Measurements from ENCODE around the gene SPATA3. TPM values are rescaled to one million over a fixed set of nuclear protein-coding genes. Genes with fewer than 3 reads are reported as not detected.

The SPATA3 gene
- total RNA-seq, 2 donors from 2014 or later = not detected

DNA sequence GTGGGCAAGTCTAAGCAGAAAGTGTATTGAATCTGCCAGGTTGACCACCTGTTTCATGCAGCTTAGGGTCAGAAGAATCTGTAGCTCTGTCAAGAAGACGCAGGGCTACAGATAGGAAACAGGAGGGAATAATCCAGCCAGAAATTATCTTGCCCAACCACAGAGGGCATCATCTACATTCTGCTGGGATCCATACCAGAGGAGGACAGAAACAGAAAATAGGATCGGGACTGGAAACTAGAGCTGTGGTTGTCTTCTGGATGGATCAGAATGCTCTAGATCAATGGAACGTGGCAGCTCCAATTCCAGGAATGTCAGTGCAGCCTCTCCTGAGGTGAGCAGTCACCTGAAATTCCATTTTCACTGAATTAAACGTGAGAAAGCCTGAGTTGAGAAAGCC is 3.6 kb downstream of the SPATA3 start:
- H3K36me3 ChIP-seq (replicated peaks in 1 of 2; ENCODE audit: insufficient read depth in 1 of 2, low read depth in 2 of 2) = no peaks in the 10 kb centered on the region
- DNase-seq (no peak), ATAC-seq (no peak)
- TF ChIP-seq, protein P1, sequence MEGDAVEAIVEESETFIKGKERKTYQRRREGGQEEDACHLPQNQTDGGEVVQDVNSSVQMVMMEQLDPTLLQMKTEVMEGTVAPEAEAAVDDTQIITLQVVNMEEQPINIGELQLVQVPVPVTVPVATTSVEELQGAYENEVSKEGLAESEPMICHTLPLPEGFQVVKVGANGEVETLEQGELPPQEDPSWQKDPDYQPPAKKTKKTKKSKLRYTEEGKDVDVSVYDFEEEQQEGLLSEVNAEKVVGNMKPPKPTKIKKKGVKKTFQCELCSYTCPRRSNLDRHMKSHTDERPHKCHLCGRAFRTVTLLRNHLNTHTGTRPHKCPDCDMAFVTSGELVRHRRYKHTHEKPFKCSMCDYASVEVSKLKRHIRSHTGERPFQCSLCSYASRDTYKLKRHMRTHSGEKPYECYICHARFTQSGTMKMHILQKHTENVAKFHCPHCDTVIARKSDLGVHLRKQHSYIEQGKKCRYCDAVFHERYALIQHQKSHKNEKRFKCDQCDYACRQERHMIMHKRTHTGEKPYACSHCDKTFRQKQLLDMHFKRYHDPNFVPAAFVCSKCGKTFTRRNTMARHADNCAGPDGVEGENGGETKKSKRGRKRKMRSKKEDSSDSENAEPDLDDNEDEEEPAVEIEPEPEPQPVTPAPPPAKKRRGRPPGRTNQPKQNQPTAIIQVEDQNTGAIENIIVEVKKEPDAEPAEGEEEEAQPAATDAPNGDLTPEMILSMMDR (IDR thresholded peaks at IDR 0.05) = no peak
- TF ChIP-seq POLR2A (IDR thresholded peaks at IDR 0.05) = no peak
- no peak overlapping the region for H3K4me3 ChIP-seq
- H3K4me1 ChIP-seq = no peaks in the 10 kb centered on the region
- no peaks in the 10 kb centered on the region for H3K9me3 ChIP-seq
- intact Hi-C loops (cut with DNase I) = no loop called here
- H3K27ac ChIP-seq = no peak overlapping the region
- 41% methylated on average over 4 of the region's 4 CpGs for WGBS, 2 donors
- H3K27me3 ChIP-seq = no peaks in the 10 kb centered on the region

DNA sequence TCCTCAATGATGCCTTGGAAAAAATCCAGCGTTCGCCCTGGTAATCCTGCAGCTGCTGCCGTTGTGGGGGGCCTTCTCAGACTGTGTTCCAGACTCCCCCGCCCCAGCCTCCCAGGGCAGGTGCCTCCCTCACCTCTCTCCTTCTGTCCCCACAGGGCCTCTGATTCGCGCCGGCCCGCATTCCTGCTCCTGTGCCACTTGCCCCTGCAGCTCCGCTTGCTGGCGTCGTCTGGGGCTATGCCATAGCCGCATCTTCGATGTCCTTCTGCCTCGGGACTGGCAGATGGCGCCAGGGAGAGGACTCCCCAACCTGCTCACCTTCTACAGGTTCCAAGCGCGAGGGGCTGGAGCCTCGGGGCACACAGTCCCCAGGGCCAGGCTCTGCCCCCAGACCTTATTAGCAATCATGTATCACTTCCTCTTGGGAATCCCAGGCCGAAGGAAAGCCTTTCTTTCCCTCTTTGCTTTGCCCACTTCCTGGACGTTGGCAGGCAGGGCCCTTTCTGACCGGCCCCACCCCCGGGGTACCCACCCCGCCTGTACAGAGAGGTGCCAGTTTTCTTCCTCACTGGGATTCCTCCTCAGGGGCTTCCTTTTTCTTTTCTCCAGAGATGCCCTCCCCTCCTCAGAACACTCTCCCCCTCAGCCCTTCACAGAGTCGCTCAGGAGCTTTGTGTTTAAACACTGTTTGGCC is 4.4 kb downstream of the SPATA3 start:
- DNase-seq (peak; percentile 33 to 62 (median 46)), ATAC-seq (peak; percentile 81)
- WGBS, 2 donors = 23 to 27% methylated on average over 21 to 24 of the region's 24 CpGs
- H3K4me3 ChIP-seq = no peak overlapping the region
- H3K27ac ChIP-seq = no peak overlapping the region
- H3K4me1 ChIP-seq = no peaks in the 10 kb centered on the region
- TF ChIP-seq, protein P1 (IDR thresholded peaks at IDR 0.05) = peak in 5 of 7 experiments; percentile 8 to 44 (median 38)
- no peak for TF ChIP-seq POLR2A (IDR thresholded peaks at IDR 0.05)
- H3K9me3 ChIP-seq = no peaks in the 10 kb centered on the region
- H3K36me3 ChIP-seq (replicated peaks in 1 of 2; ENCODE audit: insufficient read depth in 1 of 2, low read depth in 2 of 2) = no peaks in the 10 kb centered on the region
- intact Hi-C loops (cut with DNase I) = no loop called here
- no peaks in the 10 kb centered on the region for H3K27me3 ChIP-seq

DNA sequence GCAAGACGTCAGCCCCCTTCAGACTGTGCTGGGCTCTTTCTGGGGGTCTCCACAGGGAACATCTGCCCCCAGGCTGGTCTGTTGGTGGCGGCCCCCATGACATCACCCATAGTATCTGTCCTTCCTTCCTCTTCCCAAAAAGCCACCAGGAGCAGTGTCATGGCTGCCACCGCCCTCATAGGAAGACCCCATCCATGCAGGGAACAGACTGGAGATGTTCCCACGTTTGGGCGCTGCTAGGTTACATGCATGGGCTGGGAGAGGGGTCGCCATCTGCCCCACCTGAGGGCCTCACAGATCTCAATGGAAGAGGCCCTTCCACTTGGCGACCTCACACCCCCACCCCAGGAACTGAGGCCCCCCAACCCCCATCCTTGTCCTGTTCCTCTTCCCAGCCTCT is 5.1 kb downstream of the SPATA3 start:
- Histone ChIP-seq H3K9me3 (no peaks in the 10 kb centered on the region), H3K27ac (no peak overlapping the region), H3K4me1 (no peaks in the 10 kb centered on the region), H3K36me3 (replicated peaks in 1 of 2; ENCODE audit: insufficient read depth in 1 of 2, low read depth in 2 of 2) (no peaks in the 10 kb centered on the region), H3K4me3 (no peak overlapping the region), H3K27me3 (no peaks in the 10 kb centered on the region)
- no peak for DNase-seq
- intact Hi-C loops (cut with DNase I) = no loop called here
- ATAC-seq = no peak
- TF ChIP-seq, protein P1 (IDR thresholded peaks at IDR 0.05) = no peak
- TF ChIP-seq POLR2A (IDR thresholded peaks at IDR 0.05) = no peak
- WGBS, 2 donors = 66 to 69% methylated on average over 5 to 7 of the region's 7 CpGs

DNA sequence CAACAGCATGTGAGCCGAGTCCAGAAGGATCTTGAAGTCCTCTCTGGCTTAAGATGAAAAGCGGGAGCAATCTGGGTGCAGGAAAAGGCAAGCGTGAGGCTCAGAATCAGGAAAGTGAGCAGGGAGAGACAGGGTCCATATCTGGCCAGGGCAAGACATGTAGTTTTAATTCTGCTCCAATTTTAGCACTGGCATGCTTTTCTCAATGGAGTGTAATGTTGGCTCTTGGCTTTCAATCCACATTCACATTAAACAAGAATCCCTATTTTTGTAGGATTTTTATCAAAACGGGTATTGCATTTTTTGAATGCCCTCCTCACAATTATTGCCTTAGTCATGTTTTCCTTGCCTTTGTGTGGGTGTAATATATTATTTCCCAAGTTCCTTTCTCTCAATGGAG is 6.0 kb downstream of the SPATA3 start:
- no peak for TF ChIP-seq POLR2A (IDR thresholded peaks at IDR 0.05)
- TF ChIP-seq, protein P1 (IDR thresholded peaks at IDR 0.05) = no peak
- no peaks in the 10 kb centered on the region for H3K4me1 ChIP-seq
- no peaks in the 10 kb centered on the region for H3K36me3 ChIP-seq (replicated peaks in 1 of 2; ENCODE audit: insufficient read depth in 1 of 2, low read depth in 2 of 2)
- ATAC-seq (no peak), DNase-seq (no peak)
- H3K27ac ChIP-seq = no peak overlapping the region
- no peaks in the 10 kb centered on the region for H3K27me3 ChIP-seq
- H3K4me3 ChIP-seq = no peak overlapping the region
- H3K9me3 ChIP-seq = no peaks in the 10 kb centered on the region
- WGBS, 2 donors = 40 to 46% methylated on average over 4 of the region's 4 CpGs
- intact Hi-C loops (cut with DNase I) = no loop called here

DNA sequence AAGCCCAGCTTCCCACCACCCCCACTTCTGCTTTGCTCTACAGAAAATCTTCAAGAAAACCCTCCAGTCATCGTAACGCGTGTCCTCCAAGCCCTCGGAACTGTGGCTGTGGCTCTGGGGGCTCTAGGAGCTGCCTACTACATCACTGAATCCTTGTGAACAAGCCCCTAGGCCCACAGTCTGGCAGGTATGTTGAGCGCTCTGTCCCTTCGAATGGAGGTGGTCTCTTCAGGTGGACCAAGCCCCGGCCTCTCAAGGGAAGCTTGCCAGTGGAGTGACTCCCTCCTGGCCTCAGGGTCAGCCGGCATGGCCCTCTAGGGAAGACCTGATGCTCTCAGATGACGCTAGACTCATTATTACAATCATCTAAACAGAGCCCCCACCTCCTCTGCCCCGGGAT is 6.7 kb downstream of the SPATA3 start:
- H3K9me3 ChIP-seq = no peaks in the 10 kb centered on the region
- intact Hi-C loops (cut with DNase I) = no loop called here
- H3K36me3 ChIP-seq (replicated peaks in 1 of 2; ENCODE audit: insufficient read depth in 1 of 2, low read depth in 2 of 2) = no peaks in the 10 kb centered on the region
- WGBS, 2 donors = 75% methylated on average over 10 of the region's 10 CpGs
- DNase-seq = no peak
- no peaks in the 10 kb centered on the region for H3K4me1 ChIP-seq
- ATAC-seq = no peak
- no peak overlapping the region for H3K4me3 ChIP-seq
- TF ChIP-seq POLR2A (IDR thresholded peaks at IDR 0.05) = no peak
- TF ChIP-seq, protein P1 (IDR thresholded peaks at IDR 0.05) = no peak
- no peak overlapping the region for H3K27ac ChIP-seq
- H3K27me3 ChIP-seq = no peaks in the 10 kb centered on the region
